Peyer's patch (tissue), 4 donors: ENCODE results near the gene LRG1.

Experiments used
- CTCF ChIP-seq, 6 experiments: fragments of 450-650 bp in 4 of 6; fragments of 200-600 bp in 2 of 6; sonication (generic) in 1 of 6; IDR thresholded peaks; one replicate each; pipeline ENCODE4 v1.5.1; 2017 to 2019; ENCODE audit warnings: antibody characterized with exemption in 6 of 6, mild to moderate bottlenecking in 3 of 6, moderate library complexity in 1 of 6
- POLR2A ChIP-seq, 2 donors: fragments of 450-650 bp; IDR thresholded peaks; one replicate each; pipeline ENCODE4 v1.5.1; 2017; ENCODE audit warnings: antibody characterized with exemption in 2 of 2, mild to moderate bottlenecking in 2 of 2, moderate library complexity in 2 of 2

- TF ChIP-seq CTCF (IDR thresholded peaks at IDR 0.05) (no peak), POLR2A (IDR thresholded peaks at IDR 0.05) (no peak)
These were observed 36.6 kb downstream of the LRG1 start for GRCh38 chr19:4503132-4503824.
